H9 (cell line): ENCODE measurements around the gene NT5DC1. TPM values are rescaled to one million over a fixed set of nuclear protein-coding genes. Genes with fewer than 3 reads are reported as not detected.

Experiments
- DNase-seq: peaks from one replicate; pipeline ENCODE4 v3.0.0-alpha.2; 2017
- H2AFZ ChIP-seq: one replicate; pipeline ENCODE4 v1.6.1; 2013; ENCODE audit warnings: mild to moderate bottlenecking, low read length, control low read depth, moderate library complexity
- H2AK5ac ChIP-seq: 2 replicates; pipeline ENCODE4 v1.6.1; 2013; ENCODE audit warnings: low read length, control low read depth, mixed read lengths; ENCODE audit not compliant: insufficient read length
- H2BK120ac ChIP-seq: one replicate; pipeline ENCODE4 v1.6.1; 2013; ENCODE audit warnings: low read depth, mild to moderate bottlenecking, low read length, control low read depth, inconsistent platforms; ENCODE audit not compliant: poor library complexity, severe bottlenecking
- H2BK12ac ChIP-seq: 2 replicates; pipeline ENCODE4 v1.6.1; 2013; ENCODE audit warnings: low read length, control low read depth, mixed read lengths, low read depth; ENCODE audit not compliant: insufficient read length
- H2BK15ac ChIP-seq: 2 replicates; pipeline ENCODE4 v1.6.1; 2013; ENCODE audit warnings: low read depth, low read length, control low read depth
- H2BK20ac ChIP-seq: one replicate; pipeline ENCODE4 v1.6.1; 2013; ENCODE audit warnings: low read depth, mild to moderate bottlenecking, low read length, control low read depth, inconsistent platforms; ENCODE audit not compliant: poor library complexity, severe bottlenecking
- H2BK5ac ChIP-seq: 2 replicates; pipeline ENCODE4 v1.6.1; 2013; ENCODE audit warnings: low read length, control low read depth, mixed read lengths; ENCODE audit not compliant: insufficient read length
- H3K14ac ChIP-seq: 2 replicates; pipeline ENCODE4 v1.6.1; 2013; ENCODE audit warnings: low read length, control low read depth; ENCODE audit not compliant: insufficient read depth
- H3K18ac ChIP-seq: 2 replicates; pipeline ENCODE4 v1.6.1; 2013; ENCODE audit warnings: low read depth, mild to moderate bottlenecking, mixed read lengths, low read length, control low read depth; ENCODE audit not compliant: insufficient read length
- H3K23ac ChIP-seq: 2 replicates; pipeline ENCODE4 v1.6.1; 2013; ENCODE audit warnings: low read length, control low read depth, mixed read lengths, low read depth; ENCODE audit not compliant: insufficient read length
- H3K23me2 ChIP-seq: 2 replicates; pipeline ENCODE4 v1.6.1; 2013; ENCODE audit warnings: low read depth, mild to moderate bottlenecking, mixed read lengths, low read length, control low read depth; ENCODE audit not compliant: insufficient read length, poor library complexity, severe bottlenecking
- H3K27ac ChIP-seq: 2 replicates; pipeline ENCODE4 v1.5.1; 2013; ENCODE audit warnings: low read length, control low read depth, mixed read lengths, low read depth; ENCODE audit not compliant: insufficient read length
- H3K27me3 ChIP-seq: 2 replicates; pipeline ENCODE4 v1.6.1; 2013; ENCODE audit warnings: low read length, control low read depth, inconsistent platforms; ENCODE audit not compliant: insufficient read depth
- H3K4ac ChIP-seq: 2 replicates; pipeline ENCODE4 v1.6.1; 2013; ENCODE audit warnings: low read depth, mild to moderate bottlenecking, control low read depth, inconsistent platforms, low read length, moderate library complexity
- H3K4me1 ChIP-seq: 2 replicates; pipeline ENCODE4 v1.6.1; 2013; ENCODE audit warnings: low read length, control low read depth, inconsistent platforms; ENCODE audit not compliant: insufficient read depth
- H3K4me2 ChIP-seq: 2 replicates; pipeline ENCODE4 v1.6.1; 2013; ENCODE audit warnings: low read length, control low read depth, mixed read lengths; ENCODE audit not compliant: insufficient read length, insufficient read depth
- H3K56ac ChIP-seq: 2 replicates; pipeline ENCODE4 v1.6.1; 2013; ENCODE audit warnings: low read depth, mild to moderate bottlenecking, mixed read lengths, low read length, control low read depth; ENCODE audit not compliant: insufficient read length
- H3K79me1 ChIP-seq: 2 replicates; pipeline ENCODE4 v1.6.1; 2013; ENCODE audit warnings: low read depth, mild to moderate bottlenecking, moderate library complexity, low read length, control low read depth, inconsistent platforms; ENCODE audit not compliant: insufficient read depth, poor library complexity, severe bottlenecking
- H3K79me2 ChIP-seq: 2 replicates; pipeline ENCODE4 v1.6.1; 2013; ENCODE audit warnings: low read length, control low read depth, inconsistent platforms; ENCODE audit not compliant: insufficient read depth
- H3K9ac ChIP-seq: 2 replicates; pipeline ENCODE4 v1.6.1; 2013; ENCODE audit warnings: low read length, control low read depth, mixed read lengths; ENCODE audit not compliant: insufficient read length; ENCODE audit errors: extremely low read depth
- H3K9me3 ChIP-seq: one replicate; pipeline ENCODE4 v1.6.1; 2013; ENCODE audit warnings: low read depth, low read length, inconsistent platforms; ENCODE audit not compliant: control insufficient read depth
- H3T11ph ChIP-seq: one replicate; pipeline ENCODE4 v1.6.1; 2013; ENCODE audit warnings: mild to moderate bottlenecking, low read length, control low read depth, inconsistent platforms
- H4K20me1 ChIP-seq: one replicate; pipeline ENCODE4 v1.6.1; 2013; ENCODE audit not compliant: control insufficient read depth, insufficient read length, insufficient read depth
- H4K5ac ChIP-seq: 2 replicates; pipeline ENCODE4 v1.6.1; 2013; ENCODE audit warnings: low read depth, mild to moderate bottlenecking, mixed read lengths, low read length, control low read depth; ENCODE audit not compliant: insufficient read length
- H4K8ac ChIP-seq: replicated peaks from 2 replicates; pipeline ENCODE4 v1.6.1; 2013; ENCODE audit warnings: low read length, control low read depth, mixed read lengths, low read depth; ENCODE audit not compliant: insufficient read length
- H4K91ac ChIP-seq: 2 replicates; pipeline ENCODE4 v1.6.1; 2013; ENCODE audit warnings: low read depth, mild to moderate bottlenecking, moderate library complexity, mixed read lengths, low read length, control low read depth; ENCODE audit not compliant: insufficient read length
- H3K27ac Mint-ChIP-seq, 3 experiments: 2 replicates in 2 of 3; 3 replicates in 1 of 3; pipeline ENCODE4 v1.8.0; 2020 to 2021; ENCODE audit warnings: mixed read lengths in 3 of 3, mild to moderate bottlenecking in 1 of 3, moderate library complexity in 1 of 3
- H3K27me3 Mint-ChIP-seq: 2 replicates; pipeline ENCODE4 v1.8.0; 2021; ENCODE audit warnings: low read depth, mild to moderate bottlenecking, moderate library complexity, mixed read lengths
- H3K36me3 Mint-ChIP-seq, 3 experiments: 2 replicates in 2 of 3; 3 replicates in 1 of 3; pipeline ENCODE4 v1.8.0; 2020 to 2021; ENCODE audit warnings: low read depth in 3 of 3, mixed read lengths in 3 of 3; ENCODE audit not compliant: insufficient read depth in 1 of 3
- H3K4me1 Mint-ChIP-seq, 2 experiments: 2 replicates each; pipeline ENCODE4 v1.8.0; 2020; ENCODE audit warnings: mixed read lengths in 2 of 2
- H3K4me3 Mint-ChIP-seq, 2 experiments: 2 replicates in 1 of 2; 3 replicates in 1 of 2; pipeline ENCODE4 v1.8.0; 2020 to 2021; ENCODE audit warnings: mild to moderate bottlenecking in 2 of 2, mixed read lengths in 2 of 2, moderate library complexity in 1 of 2
- H3K9me3 Mint-ChIP-seq, 2 experiments: 2 replicates in 1 of 2; 3 replicates in 1 of 2; pipeline ENCODE4 v1.8.0; 2020; ENCODE audit warnings: mild to moderate bottlenecking in 2 of 2, mixed read lengths in 2 of 2, moderate library complexity in 1 of 2
- CTCF ChIP-seq: fragments of 200-600 bp; sonication (generic); conservative IDR thresholded peaks from 3 replicates; pipeline ENCODE4 v1.8.0; 2021; ENCODE audit warnings: antibody characterized with exemption, mild to moderate bottlenecking
- total RNA-seq: library from RNA; stranded (reverse); gene quantifications from 2 replicates; pipeline ENCODE4 v1.2.1, GENCODE V29; 2021

NT5DC1 gene
- total RNA-seq, 1 experiment from 2014 or later, result 64.9 TPM

DNA sequence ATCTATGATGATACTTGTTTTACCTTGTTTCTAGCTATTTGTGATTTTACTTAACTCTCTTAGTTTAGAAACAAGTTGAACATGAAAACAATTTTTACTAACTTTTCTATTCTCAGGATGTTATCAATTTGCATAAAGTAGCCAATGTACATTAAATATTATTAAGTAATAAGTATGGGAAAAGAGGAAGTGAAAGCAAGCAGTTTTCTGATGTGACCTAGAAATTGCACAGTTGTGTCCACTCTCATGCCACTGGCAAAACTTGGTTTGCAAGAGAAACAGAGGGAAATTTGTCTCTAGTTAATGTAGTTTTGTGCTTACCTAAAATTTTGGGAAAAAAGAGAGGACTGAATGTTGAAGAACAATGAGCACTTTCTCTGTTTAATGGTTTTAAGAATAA is 198.3 kb downstream of the NT5DC1 start:
- Mint-ChIP-seq H3K4me3 (no peak overlapping the region), H3K27ac (no peak overlapping the region), H3K36me3 (peaks cover 0 to 6% (median 4%) of the 10 kb centered on the region in 3 experiments; a peak in 4 of 7 replicates), H3K27me3 (no peaks in the 10 kb centered on the region), H3K4me1 (no peaks in the 10 kb centered on the region), H3K9me3 (peaks cover 3 to 12% of the 10 kb centered on the region in 2 experiments)
- Histone ChIP-seq H4K20me1 (no peaks in the 10 kb centered on the region), H3K27ac (no peak overlapping the region), H3K18ac (no peak overlapping the region), H3K23me2 (no peaks in the 10 kb centered on the region), H2BK120ac (no peak overlapping the region), H3K79me2 (no peaks in the 10 kb centered on the region), H3K14ac (no peak overlapping the region), H3K9me3 (peaks cover 6% of the 10 kb centered on the region), H2AK5ac (no peak overlapping the region), H3K79me1 (no peaks in the 10 kb centered on the region), H3K4ac (no peak overlapping the region), H2BK5ac (no peak overlapping the region), H2AFZ (no peak overlapping the region), H3K9ac (no peak overlapping the region), H4K8ac (no peak overlapping the region), H3K23ac (no peak overlapping the region), H4K5ac (no peak overlapping the region), H2BK20ac (no peak overlapping the region), H3K4me1 (no peaks in the 10 kb centered on the region), H3K27me3 (no peaks in the 10 kb centered on the region), H2BK12ac (no peak overlapping the region), H3K4me2 (no peak overlapping the region), H3T11ph (no peak overlapping the region), H2BK15ac (no peak overlapping the region), H4K91ac (no peak overlapping the region), H3K56ac (no peak overlapping the region)
- no peak for DNase-seq
- no peak for TF ChIP-seq CTCF

Other genes with a start within 250 kb of the NT5DC1 start
- 0.09 and 0.15 TPM in 2 replicates for gene FRK, start 40.0 kb upstream of the NT5DC1 start, total RNA-seq
- not detected in 2 replicates for gene COL10A1, start 25.3 kb downstream of the NT5DC1 start, total RNA-seq
- gene TSPYL4, start 153.2 kb downstream of the NT5DC1 start, total RNA-seq, result 18.9 and 19.0 TPM in 2 replicates
- 75.3 and 76.8 TPM in 2 replicates for gene TSPYL1, start 179.1 kb downstream of the NT5DC1 start, total RNA-seq